GM12892 (cell line): ENCODE data around the gene CCDC17.

Experiments used
- POLR2A ChIP-seq: IDR thresholded peaks from 2 replicates; pipeline ENCODE4 v1.6.1; 2011; ENCODE audit warnings: low read depth, low read length, control low read depth
- TAF1 ChIP-seq: IDR thresholded peaks from 2 replicates; pipeline ENCODE4 v1.6.1; 2011; ENCODE audit warnings: low read depth, mild to moderate bottlenecking, control low read depth, low read length, borderline replicate concordance

GRCh38 chr1:45574105-45574626 lies 49.7 kb downstream of the CCDC17 start:
- no peak for TF ChIP-seq POLR2A
- no peak for TF ChIP-seq TAF1
